ENCODE results near the gene RPL35.

Gene RPL35

GRCh38 chr9:124877021-124877782 lies 15.4 kb upstream of the RPL35 start:
- no peak for DNase-seq (ENCODE audit: low read depth in 2 of 2)

- DNase-seq (ENCODE audit: low read depth in 2 of 2), result no peak
Measured at GRCh38 chr9:124875501-124875900, 13.7 kb upstream of the RPL35 start.

GRCh38 chr9:124873664-124874063 lies 11.9 kb upstream of the RPL35 start:
- no peak for DNase-seq (ENCODE audit: low read depth in 2 of 2)

GRCh38 chr9:124871156-124871561 lies 9.4 kb upstream of the RPL35 start:
- DNase-seq (ENCODE audit: low read depth in 2 of 2), result no peak

- DNase-seq (ENCODE audit: low read depth in 2 of 2), result no peak
Measured at GRCh38 chr9:124870723-124871122, 9.0 kb upstream of the RPL35 start.

- DNase-seq (ENCODE audit: low read depth in 2 of 2), result peak; percentile 84 to 85
Measured at GRCh38 chr9:124869986-124870560, 8.3 kb upstream of the RPL35 start.

- DNase-seq (ENCODE audit: low read depth in 2 of 2), result no peak
Measured at GRCh38 chr9:124869466-124869985, 7.8 kb upstream of the RPL35 start.

- DNase-seq (ENCODE audit: low read depth in 2 of 2), result peak; percentile 88 to 91
Measured at GRCh38 chr9:124868511-124869465, 7.0 kb upstream of the RPL35 start.

GRCh38 chr9:124863371-124863871 lies 1.7 kb upstream of the RPL35 start:
- DNase-seq (ENCODE audit: low read depth in 2 of 2), result no peak

- no peak for DNase-seq (ENCODE audit: low read depth in 2 of 2)
Measured at GRCh38 chr9:124860582-124861341, 995 bp downstream of the RPL35 start.

GRCh38 chr9:124859803-124860581 lies 1.8 kb downstream of the RPL35 start:
- no peak for DNase-seq (ENCODE audit: low read depth in 2 of 2)

- DNase-seq (ENCODE audit: low read depth in 2 of 2), result no peak
Measured at GRCh38 chr9:124858330-124859046, 3.3 kb downstream of the RPL35 start.

GRCh38 chr9:124857533-124858162 lies 4.1 kb downstream of the RPL35 start:
- no peak for DNase-seq (ENCODE audit: low read depth in 2 of 2)

- no peak for DNase-seq (ENCODE audit: low read depth in 2 of 2)
Measured at GRCh38 chr9:124855944-124856765, 5.6 kb downstream of the RPL35 start.

GRCh38 chr9:124855566-124855943 lies 6.2 kb downstream of the RPL35 start:
- no peak for DNase-seq (ENCODE audit: low read depth in 2 of 2)

- no peak for DNase-seq (ENCODE audit: low read depth in 2 of 2)
Measured at GRCh38 chr9:124854822-124855221, 6.9 kb downstream of the RPL35 start.

GRCh38 chr9:124854161-124854560 lies 7.6 kb downstream of the RPL35 start:
- DNase-seq (ENCODE audit: low read depth in 2 of 2), result no peak

GRCh38 chr9:124853605-124854143 lies 8.1 kb downstream of the RPL35 start:
- no peak for DNase-seq (ENCODE audit: low read depth in 2 of 2)
